Stimulated activated CD4-positive, alpha-beta T cell treated with anti-CD3 and anti-CD28 coated beads, Interleukin-1b, Interleukin-23, amount 100 ng/mL, for 24 hours (primary cell): ENCODE data around the gene PKDCC.
"Not testable (repeated sequence)": the region's sequence is repeated elsewhere in the genome, so short reads cannot be mapped to it uniquely, and the experiment has no call there.

Experiments
- DNase-seq, 4 experiments: peaks; one replicate each; pipeline ENCODE4 v3.0.0-alpha.2; 2020; ENCODE audit warnings: low read depth in 4 of 4, low spot score in 1 of 4

PKDCC gene

GRCh38 chr2:42030200-42030759, 17.5 kb upstream of the PKDCC start:
- no peak for DNase-seq

GRCh38 chr2:42030829-42031228, 17.0 kb upstream of the PKDCC start:
- DNase-seq, result no peak

GRCh38 chr2:42031281-42032223, 16.3 kb upstream of the PKDCC start:
- DNase-seq, result no peak

GRCh38 chr2:42032224-42032620, 15.6 kb upstream of the PKDCC start:
- no peak for DNase-seq

GRCh38 chr2:42032745-42033144, 15.1 kb upstream of the PKDCC start:
- no peak for DNase-seq

DNA sequence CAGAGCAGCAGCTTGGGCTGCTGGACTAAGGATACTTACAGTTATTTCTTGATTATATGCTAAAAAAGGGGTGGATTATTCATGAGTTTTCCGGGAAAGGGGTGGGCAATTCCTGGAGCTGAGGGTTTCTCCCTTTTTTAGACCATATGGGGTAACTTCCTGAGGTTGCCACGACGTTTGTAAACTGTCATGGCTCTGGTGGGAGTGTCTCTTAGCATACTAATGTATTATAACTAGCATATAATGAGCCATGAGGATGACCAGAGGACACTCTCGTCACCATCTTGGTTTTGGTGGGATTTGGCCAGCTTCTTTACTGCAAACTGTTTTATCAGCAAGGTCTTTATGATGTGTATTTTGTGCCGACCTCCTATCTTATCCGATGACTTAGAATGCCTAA, 13.7 kb upstream of the PKDCC start:
- not testable (repeated sequence) for DNase-seq

DNA sequence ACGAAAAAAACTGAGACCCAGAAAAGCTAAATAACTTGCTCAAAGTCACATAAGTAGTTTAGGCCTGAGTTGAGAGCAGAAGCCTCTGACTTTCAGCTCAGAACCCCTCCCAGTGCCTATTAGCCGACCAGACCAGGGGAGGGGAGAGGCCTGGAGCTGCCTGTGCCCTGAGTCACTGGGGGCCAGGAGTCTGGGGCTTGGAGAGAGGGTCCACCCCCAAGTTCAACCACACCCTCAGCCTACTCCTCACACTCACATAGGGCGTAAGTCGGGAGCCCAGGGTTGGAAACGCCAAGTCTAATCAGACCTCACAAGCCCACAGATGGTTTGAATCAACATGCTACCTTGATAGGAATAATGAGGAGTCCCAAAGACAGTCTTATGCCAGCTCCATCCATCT, 12.6 kb upstream of the PKDCC start:
- DNase-seq, result no peak

DNA sequence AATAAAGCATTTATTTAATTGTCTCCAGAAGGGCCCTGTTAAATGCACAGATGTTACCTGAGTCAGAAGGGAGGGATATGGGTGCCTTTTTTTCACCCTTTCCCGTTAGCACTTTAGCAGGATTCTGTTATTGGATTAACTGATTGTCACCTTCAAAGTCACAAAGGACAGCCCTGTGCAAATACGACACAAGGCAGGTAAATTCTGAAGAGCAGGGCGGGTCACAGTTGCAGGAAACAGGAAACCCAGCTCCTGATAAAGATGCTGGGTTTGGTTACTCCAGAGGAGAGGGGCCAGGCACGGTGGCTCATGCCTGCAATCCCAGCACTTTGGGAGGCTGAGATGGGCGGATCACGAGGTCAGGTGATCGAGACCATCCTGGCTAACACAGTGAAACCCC, 11.4 kb upstream of the PKDCC start:
- no peak for DNase-seq

DNA sequence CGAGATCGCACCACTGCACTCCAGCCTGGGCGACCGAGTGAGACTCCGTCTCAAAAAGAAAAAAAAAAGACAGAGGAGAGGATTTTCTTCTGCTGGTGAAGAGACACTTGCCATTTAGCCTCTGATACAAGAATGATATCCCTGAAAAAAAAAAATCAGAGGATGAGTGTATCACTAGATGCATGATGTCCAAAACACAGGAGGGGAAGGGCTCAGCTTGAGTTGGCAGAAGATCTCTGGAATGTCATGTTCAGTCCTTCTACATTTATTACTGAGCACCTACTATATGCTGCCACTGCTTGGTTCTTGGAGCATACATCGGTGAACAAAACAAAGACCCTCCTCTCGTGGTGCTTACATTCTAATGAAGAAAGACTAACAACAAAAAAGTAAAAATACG, 10.9 kb upstream of the PKDCC start:
- no peak for DNase-seq

DNA sequence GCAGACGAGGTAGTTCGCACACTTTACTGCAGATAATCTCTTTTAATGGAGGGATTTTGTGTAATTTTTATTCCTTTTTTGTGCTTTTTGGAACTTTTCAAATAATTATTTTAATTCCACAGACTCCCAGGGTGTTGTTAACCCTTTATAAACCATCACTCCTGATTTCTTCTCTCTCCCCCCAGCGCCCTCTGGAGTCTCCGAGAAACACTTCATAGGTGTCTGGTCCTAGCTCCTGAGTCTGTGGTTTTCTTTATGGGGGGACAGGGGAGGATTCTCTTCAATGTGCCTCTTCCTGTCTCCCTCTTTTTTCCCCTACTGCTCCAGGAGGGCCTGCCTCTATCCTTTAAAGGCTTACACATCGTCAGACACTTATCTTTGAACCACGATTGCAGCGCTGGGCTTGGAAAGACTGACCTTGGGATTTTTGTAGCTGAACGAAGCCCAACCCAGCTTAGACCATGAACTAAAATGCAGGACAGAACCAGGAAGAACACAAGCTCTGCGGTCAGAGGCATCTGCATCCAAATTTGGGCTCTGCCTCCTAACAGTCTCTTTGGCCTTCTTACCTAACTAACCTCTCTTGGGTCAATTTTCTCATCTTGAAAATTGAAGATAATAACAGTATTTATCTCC, 7.1 kb upstream of the PKDCC start:
- no peak for DNase-seq

GRCh38 chr2:42041377-42042127, 6.3 kb upstream of the PKDCC start:
- DNase-seq, result no peak

DNA sequence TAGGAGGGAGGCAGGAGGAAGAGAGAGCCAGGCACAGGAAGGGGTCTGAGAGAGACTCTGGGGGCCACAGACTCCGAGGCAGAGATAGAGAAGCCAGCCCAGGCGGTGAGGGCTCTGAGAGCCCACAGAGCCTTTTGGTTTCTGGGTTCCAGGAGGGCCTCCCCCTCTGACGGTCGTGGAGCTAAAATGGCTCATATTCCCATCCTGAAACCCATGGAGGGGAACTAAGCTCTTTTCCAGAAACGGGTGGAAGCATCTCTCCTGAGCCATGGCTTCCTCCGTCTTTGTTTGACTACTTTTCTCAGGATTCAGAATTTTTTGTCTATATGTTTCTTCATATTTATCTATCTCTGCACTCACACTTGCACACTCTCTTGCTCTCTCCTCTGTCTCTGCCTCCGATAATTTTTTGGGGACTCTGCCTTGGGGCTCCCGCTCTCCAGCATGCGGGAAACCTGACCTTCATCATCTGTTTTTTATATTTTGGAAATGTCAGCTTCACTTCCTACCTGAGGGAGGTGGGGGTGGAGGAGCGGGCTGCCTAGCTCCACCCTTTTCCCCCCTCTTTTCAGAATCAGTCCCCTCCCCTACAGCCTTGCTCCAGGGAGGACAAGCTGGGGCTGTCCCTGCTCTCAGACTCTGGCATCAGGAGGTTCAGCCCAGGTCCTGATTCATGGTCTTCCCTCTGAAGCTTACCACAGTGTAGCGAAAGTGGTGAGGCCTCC, 5.0 kb upstream of the PKDCC start:
- no peak for DNase-seq

- DNase-seq, result no peak
Measured at GRCh38 chr2:42043789-42044394, 3.9 kb upstream of the PKDCC start.

GRCh38 chr2:42044939-42045338, 2.9 kb upstream of the PKDCC start:
- no peak for DNase-seq

DNA sequence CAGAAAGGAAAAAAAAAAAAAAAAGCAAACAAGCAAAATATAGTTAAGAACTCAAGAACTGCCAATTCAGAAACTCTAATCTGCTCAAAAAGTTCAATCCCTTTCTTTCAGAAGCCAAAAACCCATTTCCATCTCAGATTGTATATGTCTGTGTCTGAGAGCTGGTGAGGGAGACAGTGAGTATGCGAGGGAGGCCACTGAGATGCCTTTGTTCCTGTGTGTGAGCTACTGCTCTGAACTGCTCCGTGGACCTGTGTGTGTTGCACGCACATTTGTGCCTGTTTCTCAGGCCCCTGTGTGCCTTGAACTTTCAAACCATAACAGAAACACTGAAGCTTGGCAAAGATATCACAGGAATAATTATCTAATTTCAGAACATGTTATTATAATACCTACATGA, 2.5 kb upstream of the PKDCC start:
- no peak for DNase-seq

DNA sequence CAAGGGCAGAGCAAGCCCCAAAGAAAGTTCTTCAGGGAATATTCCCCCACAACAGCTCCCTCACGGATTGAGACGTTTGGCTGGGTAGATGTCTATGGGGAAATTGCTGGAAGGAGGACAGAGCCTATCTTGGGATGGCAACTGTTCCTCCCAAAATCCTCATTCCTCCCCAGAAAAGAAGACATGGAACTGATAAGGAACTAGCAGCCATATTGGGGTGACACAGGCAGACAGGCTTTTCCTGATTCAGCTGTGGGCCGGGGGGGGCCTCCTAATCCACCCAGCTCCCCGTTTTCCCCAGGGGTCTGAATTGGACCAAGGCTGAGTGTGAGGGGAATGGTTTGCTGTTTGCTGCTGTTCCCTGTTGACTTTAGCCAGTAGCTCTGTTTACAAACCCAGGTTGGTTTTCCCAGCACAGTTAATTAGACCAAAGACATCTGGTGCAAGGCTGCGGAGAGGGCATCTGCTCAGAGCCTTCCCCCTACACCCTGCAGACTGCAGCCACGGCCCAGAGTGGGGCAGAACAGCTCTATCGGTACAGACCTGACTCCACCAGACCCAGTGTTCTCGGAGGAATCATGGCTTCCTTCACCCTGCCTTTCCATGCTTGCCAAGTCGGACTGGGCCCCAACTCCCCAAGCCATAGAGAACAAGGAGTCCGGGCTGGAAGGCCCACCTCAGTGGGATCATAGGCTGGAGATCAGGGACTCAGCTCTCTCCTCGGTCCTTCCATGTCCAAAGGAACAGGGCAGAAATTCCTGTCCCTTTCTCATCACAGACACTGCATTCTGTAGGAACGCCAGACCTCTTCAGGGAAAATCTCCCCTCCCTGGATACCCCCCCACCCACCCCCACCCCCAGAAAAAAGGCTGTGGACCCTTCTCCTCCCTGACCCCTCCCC, 1.7 kb upstream of the PKDCC start:
- DNase-seq, result no peak

GRCh38 chr2:42046819-42047487, 868 bp upstream of the PKDCC start:
- no peak for DNase-seq

DNA sequence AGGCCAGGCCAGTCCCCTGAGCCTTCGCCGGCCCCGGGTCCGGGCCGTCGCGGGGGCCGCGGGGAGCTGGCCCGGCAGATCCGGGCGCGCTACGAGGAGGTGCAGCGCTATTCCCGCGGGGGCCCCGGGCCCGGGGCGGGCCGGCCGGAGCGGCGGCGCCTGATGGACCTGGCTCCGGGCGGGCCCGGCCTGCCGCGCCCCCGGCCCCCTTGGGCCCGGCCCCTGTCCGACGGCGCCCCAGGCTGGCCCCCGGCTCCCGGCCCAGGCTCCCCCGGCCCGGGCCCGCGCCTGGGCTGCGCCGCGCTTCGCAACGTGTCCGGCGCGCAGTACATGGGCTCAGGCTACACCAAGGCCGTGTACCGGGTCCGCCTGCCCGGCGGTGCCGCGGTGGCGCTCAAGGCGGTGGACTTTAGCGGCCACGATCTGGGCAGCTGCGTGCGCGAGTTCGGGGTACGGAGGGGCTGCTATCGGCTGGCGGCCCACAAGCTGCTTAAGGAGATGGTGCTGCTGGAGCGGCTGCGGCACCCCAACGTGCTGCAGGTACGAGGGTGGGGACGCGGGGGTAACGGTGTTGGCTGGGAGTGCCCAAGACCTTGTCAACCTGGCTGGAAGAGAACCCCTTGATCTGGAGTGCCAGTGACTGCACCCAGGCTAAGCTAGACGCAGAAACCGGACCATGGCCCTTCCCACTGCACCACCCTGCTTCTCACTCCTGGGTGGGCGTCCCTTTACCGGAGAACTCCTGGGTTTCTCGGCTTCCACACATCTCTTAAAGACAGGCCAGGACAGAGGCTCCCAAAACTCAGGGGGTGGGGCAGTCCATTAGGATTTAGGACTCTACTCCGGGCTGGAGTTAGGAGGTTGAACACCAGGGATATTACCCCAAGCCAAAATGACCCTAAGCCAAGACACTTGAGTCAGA, 739 bp downstream of the PKDCC start:
- DNase-seq, result no peak
